HG02970 (cell line): Measurements from ENCODE around the gene CXCL13.
A peak's percentile ranks its signal among the peaks of the same experiment; 100 is the strongest.
"Not testable (repeated sequence)": the region's sequence is repeated elsewhere in the genome, so short reads cannot be mapped to it uniquely, and the experiment has no call there.

Experiments
- ATAC-seq: cut with Tn5 transposase; IDR thresholded peaks from one replicate; pipeline ENCODE4 v1.9.1; 2021; ENCODE audit warnings: mild to moderate bottlenecking, moderate library complexity, moderate number of reproducible peaks; ENCODE audit not compliant: unreplicated experiment, low FRiP score

Gene CXCL13

GRCh38 chr4:77605210-77605902, at the start of gene CXCL13:
Gene CXCL13 (plus strand): TSS chr4:77605820. CDS start chr4:77605866, 46 bp downstream.
- ATAC-seq = no peak

GRCh38 chr4:77560170-77560569, 45.5 kb upstream of the CXCL13 start:
- ATAC-seq = no peak

GRCh38 chr4:77561720-77562119, 43.9 kb upstream of the CXCL13 start:
- not testable (repeated sequence) for ATAC-seq

- ATAC-seq = no peak
These were observed 41.4 kb upstream of the CXCL13 start for GRCh38 chr4:77564231-77564630.

- ATAC-seq = no peak
These were observed 39.5 kb upstream of the CXCL13 start for GRCh38 chr4:77566148-77566547.

- ATAC-seq = no peak
These were observed 38.1 kb upstream of the CXCL13 start for GRCh38 chr4:77567549-77567948.

- ATAC-seq = not testable (repeated sequence)
These were observed 35.0 kb upstream of the CXCL13 start for GRCh38 chr4:77570508-77571214.

- ATAC-seq = no peak
These were observed 29.3 kb upstream of the CXCL13 start for GRCh38 chr4:77576351-77576750.

GRCh38 chr4:77578145-77578544, 27.5 kb upstream of the CXCL13 start:
- no peak for ATAC-seq

- ATAC-seq = no peak
These were observed 26.1 kb upstream of the CXCL13 start for GRCh38 chr4:77579406-77580076.

GRCh38 chr4:77581724-77582123, 23.9 kb upstream of the CXCL13 start:
- no peak for ATAC-seq

GRCh38 chr4:77582156-77582555, 23.5 kb upstream of the CXCL13 start:
- no peak for ATAC-seq

- ATAC-seq = no peak
These were observed 22.9 kb upstream of the CXCL13 start for GRCh38 chr4:77582711-77583110.

- peak; percentile 98 for ATAC-seq
These were observed 18.7 kb upstream of the CXCL13 start for GRCh38 chr4:77586951-77587383.

- no peak for ATAC-seq
These were observed 15.1 kb upstream of the CXCL13 start for GRCh38 chr4:77590482-77590881.

- ATAC-seq = no peak
These were observed 14.1 kb upstream of the CXCL13 start for GRCh38 chr4:77591532-77591931.

- ATAC-seq = no peak
These were observed 12.5 kb upstream of the CXCL13 start for GRCh38 chr4:77593101-77593500.

- ATAC-seq = no peak
These were observed 11.6 kb upstream of the CXCL13 start for GRCh38 chr4:77593993-77594392.

GRCh38 chr4:77595364-77595973, 10.2 kb upstream of the CXCL13 start:
- no peak for ATAC-seq

- ATAC-seq = no peak
These were observed 6.2 kb upstream of the CXCL13 start for GRCh38 chr4:77599378-77599777.
